Prostate gland (tissue), 2 donors: Measurements from ENCODE around the gene C9. TPM values are rescaled to one million over a fixed set of nuclear protein-coding genes. Genes with fewer than 3 reads are reported as not detected.
"Not testable (repeated sequence)": the region's sequence is repeated elsewhere in the genome, so short reads cannot be mapped to it uniquely, and the experiment has no call there.

Source experiments
- DNase-seq: peaks from one replicate; pipeline ENCODE4 v3.0.0-alpha.2; 2019; ENCODE audit warnings: low spot score
- H3K27ac ChIP-seq, 2 donors: fragments of 200-600 bp; sonication (generic); 2 replicates each; pipeline ENCODE4 v1.5.1; 2017 to 2019
- H3K27me3 ChIP-seq: fragments of 200-600 bp; sonication (generic); replicated peaks from 2 replicates; pipeline ENCODE4 v1.5.1; 2019; ENCODE audit not compliant: insufficient read depth
- H3K36me3 ChIP-seq, 2 donors: fragments of 200-600 bp; sonication (generic); 1 replicate in 1 of 2; 2 replicates in 1 of 2; pipeline versions ENCODE4 v1.5.1 to v1.8.1; 2017 to 2019
- H3K4me1 ChIP-seq: fragments of 200-600 bp; sonication (generic); replicated peaks from 2 replicates; pipeline ENCODE4 v1.5.1; 2019
- H3K4me3 ChIP-seq, 2 donors: fragments of 200-600 bp; sonication (generic); 2 replicates each; pipeline ENCODE4 v1.5.1; 2017 to 2019
- H3K9me3 ChIP-seq: fragments of 200-600 bp; sonication (generic); 2 replicates; pipeline ENCODE4 v1.5.1; 2017
- CTCF ChIP-seq, 4 experiments: fragments of 200-600 bp in 2 of 4; fragments of 450-650 bp in 2 of 4; sonication (generic) in 2 of 4; IDR thresholded peaks; 1 replicate in 3 of 4; 2 replicates in 1 of 4; pipeline ENCODE4 v1.5.1; 2016 to 2019; ENCODE audit warnings: antibody characterized with exemption in 4 of 4, mild to moderate bottlenecking in 2 of 4, moderate library complexity in 2 of 4
- POLR2A ChIP-seq: fragments of 450-650 bp; IDR thresholded peaks from one replicate; pipeline ENCODE4 v1.6.1; 2016; ENCODE audit warnings: antibody characterized with exemption, mild to moderate bottlenecking
- POLR2AphosphoS5 ChIP-seq: sonication (generic); formaldehyde crosslinking; IDR thresholded peaks from one replicate; pipeline ENCODE4 v1.6.1; 2017; ENCODE audit warnings: antibody characterized with exemption
- WGBS: methylation state at CpG from one replicate; pipeline ENCODE4 v1.1.5; 2018; 5-methylcytosine and 5-hydroxymethylcytosine counted together
- intact Hi-C: fragments of 100-400 bp; cut with DNase I; formaldehyde crosslinking; loops from one replicate; pipeline ENCODE4 v1.14.2; 2022
- total RNA-seq, 2 donors: library from RNA; depleted of rRNA; stranded (reverse); fragments of >200 nt; gene quantifications; one replicate each; pipeline ENCODE4 v1.1.0, GENCODE V29; 2016

Gene C9
- total RNA-seq, 2 donors from 2014 or later = not detected

- no peaks in the 10 kb centered on the region for H3K4me1 ChIP-seq
- no peaks in the 10 kb centered on the region for H3K36me3 ChIP-seq
- no peaks in the 10 kb centered on the region for H3K9me3 ChIP-seq
- WGBS = 64% methylated on average over 1 of the region's 1 CpG
- H3K4me3 ChIP-seq = no peak overlapping the region
- intact Hi-C loops = no loop called here
- no peak for TF ChIP-seq POLR2A
- no peak for TF ChIP-seq POLR2AphosphoS5
- no peak for TF ChIP-seq CTCF (IDR thresholded peaks at IDR 0.05)
- no peak for DNase-seq
- no peaks in the 10 kb centered on the region for H3K27me3 ChIP-seq
- H3K27ac ChIP-seq = no peak overlapping the region
These were observed 23.8 kb downstream of the C9 start for GRCh38 chr5:39340506-39340905.

DNA sequence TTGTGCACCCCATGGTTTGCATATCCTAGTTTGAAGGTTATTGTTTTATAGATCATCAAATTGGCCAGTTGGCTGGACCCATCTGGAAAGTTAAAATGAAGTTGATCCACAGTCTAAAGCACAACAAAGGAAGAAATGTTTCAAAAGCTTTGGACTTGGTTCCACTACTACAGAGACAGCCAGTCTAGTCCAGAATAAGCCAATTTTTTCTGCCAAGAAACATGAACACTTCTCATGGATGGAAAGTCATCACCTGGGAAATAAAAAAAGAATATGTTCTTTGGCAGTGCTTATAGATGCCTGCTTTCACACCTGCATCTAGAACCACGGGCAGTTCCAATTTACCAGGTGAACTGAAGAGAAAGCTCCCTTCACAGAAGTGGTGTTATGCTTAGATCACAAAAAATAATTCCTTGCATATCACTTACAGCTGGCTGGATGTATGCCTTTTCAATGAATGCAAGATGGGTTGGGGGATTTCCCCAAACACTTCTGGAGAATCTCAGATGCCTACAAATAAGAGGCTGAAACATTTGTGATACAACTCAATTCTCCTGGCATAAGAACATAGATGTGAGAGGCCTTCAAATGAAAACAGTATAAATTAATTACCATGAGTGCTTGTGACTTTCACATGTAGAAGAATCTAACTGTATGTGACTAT, 26.9 kb downstream of the C9 start:
- Histone ChIP-seq H3K27me3 (no peaks in the 10 kb centered on the region), H3K9me3 (no peaks in the 10 kb centered on the region), H3K4me3 (no peak overlapping the region), H3K4me1 (no peaks in the 10 kb centered on the region), H3K27ac (no peak overlapping the region), H3K36me3 (no peaks in the 10 kb centered on the region)
- 61% methylated on average over 1 of the region's 1 CpG for WGBS
- TF ChIP-seq CTCF (IDR thresholded peaks at IDR 0.05) = no peak
- no peak for TF ChIP-seq POLR2AphosphoS5
- no peak for TF ChIP-seq POLR2A
- DNase-seq = no peak
- intact Hi-C loops = no loop called here

DNA sequence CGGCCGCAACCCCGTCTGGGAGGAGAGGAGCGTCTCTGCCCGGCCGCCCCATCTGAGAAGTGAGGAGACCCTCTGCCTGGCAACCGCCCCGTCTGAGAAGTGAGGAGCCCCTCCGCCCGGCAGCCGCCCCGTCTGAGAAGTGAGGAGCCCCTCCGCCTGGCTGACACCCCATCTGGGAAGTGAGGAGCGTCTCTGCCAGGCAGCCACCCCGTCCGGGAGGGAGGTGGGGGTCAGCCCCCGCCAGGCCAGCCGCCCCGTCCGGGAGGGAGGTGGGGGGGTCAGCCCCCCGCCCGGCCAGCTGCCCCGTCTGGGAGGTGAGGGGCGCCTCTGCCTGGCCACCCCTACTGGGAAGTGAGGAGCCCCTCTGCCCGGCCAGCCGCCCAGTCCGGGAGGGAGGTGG, 30.0 kb downstream of the C9 start:
- H3K27ac ChIP-seq, H3K4me3 ChIP-seq, H3K4me1 ChIP-seq, H3K36me3 ChIP-seq, H3K27me3 ChIP-seq, DNase-seq, H3K9me3 ChIP-seq, intact Hi-C loops: not testable (repeated sequence)
- 89% methylated on average over 10 of the region's 27 CpGs for WGBS

- intact Hi-C loops = no loop called here
- no peak overlapping the region for H3K27ac ChIP-seq
- no peaks in the 10 kb centered on the region for H3K36me3 ChIP-seq
- H3K27me3 ChIP-seq = no peaks in the 10 kb centered on the region
- no peak for DNase-seq
- TF ChIP-seq CTCF (IDR thresholded peaks at IDR 0.05) (no peak), POLR2A (no peak), POLR2AphosphoS5 (no peak)
- H3K4me3 ChIP-seq = no peak overlapping the region
- H3K9me3 ChIP-seq = no peaks in the 10 kb centered on the region
- 93% methylated on average over 1 of the region's 1 CpG for WGBS
- no peaks in the 10 kb centered on the region for H3K4me1 ChIP-seq
These were observed 31.2 kb downstream of the C9 start for GRCh38 chr5:39333104-39333503.

GRCh38 chr5:39331861-39332381, 32.4 kb downstream of the C9 start:
- no peak overlapping the region for H3K4me3 ChIP-seq
- intact Hi-C loops = no loop called here
- H3K27me3 ChIP-seq = no peaks in the 10 kb centered on the region
- 78% methylated on average over 2 of the region's 2 CpGs for WGBS
- TF ChIP-seq POLR2AphosphoS5 (no peak), POLR2A (no peak), CTCF (IDR thresholded peaks at IDR 0.05) (no peak)
- no peak for DNase-seq
- no peaks in the 10 kb centered on the region for H3K36me3 ChIP-seq
- H3K9me3 ChIP-seq = no peaks in the 10 kb centered on the region
- no peak overlapping the region for H3K27ac ChIP-seq
- H3K4me1 ChIP-seq = no peaks in the 10 kb centered on the region
